T follicular helper cell (primary cell): Measurements from ENCODE around the gene GAMT.

ENCODE experiments used
- DNase-seq: peaks from one replicate; pipeline ENCODE4 v3.0.0-alpha.2; 2020; ENCODE audit warnings: low read depth

The GAMT gene

GRCh38 chr19:1400281-1401137 is 833 bp downstream of the GAMT start:
- DNase-seq = no peak

- DNase-seq = no peak
Observed at GRCh38 chr19:1399745-1400144, 1.6 kb downstream of the GAMT start.

GRCh38 chr19:1399079-1399478 is 2.3 kb downstream of the GAMT start:
- no peak for DNase-seq

GRCh38 chr19:1397838-1398237 is 3.5 kb downstream of the GAMT start:
- DNase-seq = no peak

- no peak for DNase-seq
Observed at GRCh38 chr19:1396768-1397679, 4.3 kb downstream of the GAMT start.

GRCh38 chr19:1396019-1396767 is 5.1 kb downstream of the GAMT start:
- DNase-seq = no peak

- no peak for DNase-seq
Observed at GRCh38 chr19:1395194-1396018, 5.9 kb downstream of the GAMT start.

GRCh38 chr19:1394252-1395193 is 6.8 kb downstream of the GAMT start:
- no peak for DNase-seq

- DNase-seq = no peak
Observed at GRCh38 chr19:1393841-1394240, 7.5 kb downstream of the GAMT start.

- DNase-seq = no peak
Observed at GRCh38 chr19:1392939-1393530, 8.3 kb downstream of the GAMT start.

GRCh38 chr19:1392407-1392806 is 8.9 kb downstream of the GAMT start:
- no peak for DNase-seq

- DNase-seq = no peak
Observed at GRCh38 chr19:1390890-1391423, 10.4 kb downstream of the GAMT start.

GRCh38 chr19:1389033-1389940 is 12.1 kb downstream of the GAMT start:
- DNase-seq = no peak

GRCh38 chr19:1388637-1389026 is 12.7 kb downstream of the GAMT start:
- DNase-seq = no peak

- no peak for DNase-seq
Observed at GRCh38 chr19:1387684-1388636, 13.4 kb downstream of the GAMT start.

GRCh38 chr19:1386945-1387683 is 14.2 kb downstream of the GAMT start:
- no peak for DNase-seq

GRCh38 chr19:1385816-1386215 is 15.5 kb downstream of the GAMT start:
- DNase-seq = no peak
